KG1 (cell line): ENCODE results near the gene DNAJC13.
"Not testable (repeated sequence)": the region's sequence is repeated elsewhere in the genome, so short reads cannot be mapped to it uniquely, and the experiment has no call there.

ENCODE experiments used
- DNase-seq: peaks from one replicate; lab custom pipeline; 2025; lab: John Stamatoyannopoulos, UW

The DNAJC13 gene

DNA sequence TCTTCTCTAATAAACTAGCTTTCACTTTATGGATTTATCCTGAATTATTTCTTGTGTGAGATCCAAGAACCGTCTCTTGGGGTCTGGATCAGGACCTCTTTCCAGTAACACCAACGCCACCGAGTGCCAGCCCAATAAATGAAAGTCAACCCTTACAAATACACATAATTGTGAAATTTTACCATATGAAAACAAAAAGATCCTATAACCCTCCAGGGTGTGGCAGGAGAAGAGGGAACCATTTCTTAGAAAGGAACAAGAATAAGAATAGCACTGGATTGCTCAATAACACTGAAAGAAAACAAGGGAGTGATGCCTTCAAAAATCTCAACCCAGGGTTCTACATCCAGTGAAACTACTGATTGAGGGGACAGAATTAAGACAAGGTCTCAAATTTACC lies 128.2 kb downstream of the DNAJC13 start:
- DNase-seq: no peak

DNA sequence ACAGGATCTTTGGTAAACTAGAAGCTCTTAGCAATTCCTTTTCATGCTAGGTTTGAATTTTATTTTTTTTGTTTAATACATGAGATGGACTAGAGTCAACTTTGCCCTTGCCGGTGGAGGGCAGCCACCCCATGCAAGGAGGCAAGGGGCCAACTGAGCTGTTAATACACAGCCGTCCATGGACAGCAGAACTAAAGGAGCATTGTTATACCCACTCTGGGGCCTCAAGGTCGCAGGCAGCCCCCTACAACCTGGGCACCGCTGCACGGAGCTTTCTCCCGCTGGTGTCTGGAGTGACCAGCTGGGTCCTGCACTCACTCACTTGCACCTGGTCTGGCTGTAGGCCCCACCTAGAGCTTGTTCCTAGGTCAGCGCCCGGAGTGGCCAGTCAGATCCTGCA lies 131.9 kb downstream of the DNAJC13 start:
- no peak for DNase-seq

DNA sequence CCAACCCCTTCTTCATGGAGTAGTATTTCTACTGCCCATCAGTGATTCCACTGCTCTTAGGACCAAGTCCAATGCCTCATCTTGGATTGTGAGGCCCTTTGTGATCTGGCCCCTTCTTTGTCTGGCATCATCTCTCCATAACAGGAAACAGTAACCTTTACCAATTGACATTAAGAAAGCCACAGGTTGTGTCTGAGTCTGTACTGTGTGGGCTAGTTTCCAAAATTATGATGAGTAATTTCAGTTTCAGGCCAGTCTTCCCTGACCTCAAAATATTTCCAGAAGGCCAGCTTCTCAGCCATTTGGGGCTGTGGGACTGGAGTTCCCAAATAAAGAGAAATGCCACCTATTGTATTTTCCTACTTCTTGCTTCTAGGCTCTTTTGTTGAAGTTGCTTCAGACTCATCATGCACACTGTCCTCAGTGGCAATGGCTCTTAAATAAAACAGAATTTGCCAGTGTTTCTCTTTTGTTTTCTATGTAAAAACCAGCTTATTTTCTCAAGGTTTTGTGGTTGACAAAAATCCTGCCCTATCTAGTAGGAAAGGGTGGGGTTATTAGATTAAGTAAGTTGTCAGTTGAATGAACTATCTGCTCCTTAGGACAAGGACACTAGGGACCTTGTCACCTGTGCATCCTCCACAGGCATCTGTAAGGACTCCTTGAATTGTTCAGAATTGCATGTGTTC lies 132.7 kb downstream of the DNAJC13 start:
- peak; percentile 13 for DNase-seq

DNA sequence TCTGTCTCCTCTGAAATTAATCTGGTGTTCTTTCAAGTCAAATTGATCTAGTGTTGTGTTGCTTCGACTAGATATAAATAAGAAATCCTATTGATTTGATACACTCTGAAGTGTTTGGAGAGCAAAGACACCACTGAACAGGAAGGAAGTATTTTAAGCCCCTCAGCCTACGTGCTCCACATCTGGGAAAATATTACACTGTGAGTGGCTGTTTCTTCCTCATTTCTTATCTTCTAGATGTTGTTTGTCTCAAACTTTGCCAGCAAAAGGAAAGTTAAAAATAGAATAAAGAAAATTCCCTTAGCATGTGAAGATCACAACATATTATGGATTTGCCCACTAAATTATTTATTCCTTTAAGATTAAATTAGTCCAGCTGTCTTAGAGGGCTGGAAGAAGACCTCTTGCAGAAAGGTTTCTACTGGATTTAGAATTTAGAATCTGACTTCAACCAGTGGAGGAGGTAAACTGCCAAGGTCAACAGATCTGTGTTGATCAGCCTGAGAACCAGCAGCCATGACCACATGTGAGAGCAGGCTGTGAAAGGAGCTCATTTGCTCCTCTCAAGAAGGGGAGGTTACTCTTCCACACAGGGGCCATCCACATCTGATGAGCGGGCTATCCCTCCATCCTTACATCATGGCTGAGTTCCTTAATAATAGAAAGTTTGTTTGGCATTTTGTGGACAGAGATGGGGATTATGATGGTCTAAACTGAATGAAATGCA lies 133.4 kb downstream of the DNAJC13 start:
- DNase-seq: no peak

DNA sequence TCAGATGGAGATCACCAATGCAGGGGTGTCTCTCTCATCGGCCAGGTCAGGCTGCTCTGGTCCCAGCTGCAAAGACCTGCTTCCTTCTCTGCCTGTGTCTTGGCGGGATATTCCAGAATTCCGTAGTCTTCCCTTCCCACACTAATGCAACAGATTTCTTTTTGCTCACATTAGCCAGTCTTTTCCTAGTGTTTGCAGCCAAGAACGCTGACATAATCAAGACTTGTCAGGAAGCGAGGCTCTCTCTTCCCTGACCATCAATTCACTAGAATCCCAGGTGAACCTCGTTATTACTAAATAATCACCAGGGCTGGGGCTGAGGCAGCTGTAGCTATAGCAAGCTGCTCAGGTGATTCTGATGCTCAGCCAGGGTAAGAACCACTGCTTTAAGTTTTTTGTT lies 136.5 kb downstream of the DNAJC13 start:
- DNase-seq: no peak

DNA sequence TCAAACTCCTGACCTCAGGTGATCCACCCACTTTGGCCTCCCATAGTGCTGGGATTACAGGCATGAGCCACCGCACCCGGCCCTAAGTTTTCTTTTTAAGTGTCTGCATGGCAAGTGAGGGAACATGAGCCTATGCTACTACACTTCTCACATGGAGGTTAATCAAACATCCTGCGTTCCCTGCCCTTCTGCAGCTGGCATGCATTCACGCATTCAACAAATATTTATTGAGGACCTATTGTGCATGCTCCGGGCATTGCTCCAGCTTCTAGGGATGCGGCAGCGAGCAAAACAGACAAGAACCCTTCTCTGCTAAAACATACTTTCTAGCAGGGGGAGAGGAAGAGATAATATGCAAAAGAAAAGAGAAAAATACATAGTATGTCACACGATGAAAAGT lies 137.1 kb downstream of the DNAJC13 start:
- no peak for DNase-seq

DNA sequence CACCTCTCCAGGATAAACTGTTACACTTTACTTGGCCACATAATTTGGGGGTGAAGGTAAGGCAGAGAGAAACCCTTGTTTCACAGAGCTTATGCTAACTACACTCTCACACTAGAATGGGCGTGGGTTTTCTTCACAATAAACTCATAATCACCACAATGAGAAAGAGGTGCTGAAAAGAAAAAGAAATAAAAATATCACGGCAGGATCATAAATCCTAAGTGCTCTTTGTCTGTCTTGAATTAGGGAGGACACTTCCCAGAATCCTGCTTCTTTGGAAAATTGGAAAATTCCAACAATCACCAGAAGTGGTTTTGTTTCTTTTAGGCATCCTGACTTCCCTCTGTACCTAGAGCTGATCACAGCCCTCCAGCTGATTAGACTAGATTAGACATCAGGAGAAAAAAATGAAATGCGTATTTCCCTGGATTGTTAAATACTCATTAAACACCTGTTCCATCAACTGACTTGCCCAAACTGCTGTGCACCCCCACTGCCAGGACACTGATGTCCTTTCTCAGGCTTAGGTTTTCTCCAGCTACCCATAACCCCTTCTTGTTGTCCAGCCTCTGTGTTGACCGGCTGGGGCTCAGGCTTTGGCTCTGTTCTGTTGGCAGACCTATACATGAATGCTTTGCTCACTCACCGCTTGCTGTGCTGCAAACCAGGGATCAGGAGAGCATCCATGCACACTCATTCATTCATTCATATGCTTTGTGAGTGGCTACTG lies 138.2 kb downstream of the DNAJC13 start:
- no peak for DNase-seq

DNA sequence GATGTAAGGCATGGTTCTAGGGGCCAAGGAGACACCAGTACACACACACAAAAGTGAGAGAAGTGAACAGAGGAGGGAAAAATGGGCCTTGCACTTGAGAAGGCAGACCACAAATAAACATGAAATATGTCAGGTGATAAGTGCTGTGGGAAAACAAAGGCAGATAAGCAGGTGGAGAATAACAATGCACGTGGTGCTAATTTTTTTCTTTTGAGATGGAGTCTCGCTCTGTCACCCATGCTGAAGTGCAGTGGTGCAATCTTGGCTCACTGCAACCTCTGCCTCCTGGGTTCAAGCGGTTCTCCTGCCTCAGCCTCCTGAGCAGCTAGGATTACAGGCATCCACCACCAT lies 138.7 kb downstream of the DNAJC13 start:
- not testable (repeated sequence) for DNase-seq

DNA sequence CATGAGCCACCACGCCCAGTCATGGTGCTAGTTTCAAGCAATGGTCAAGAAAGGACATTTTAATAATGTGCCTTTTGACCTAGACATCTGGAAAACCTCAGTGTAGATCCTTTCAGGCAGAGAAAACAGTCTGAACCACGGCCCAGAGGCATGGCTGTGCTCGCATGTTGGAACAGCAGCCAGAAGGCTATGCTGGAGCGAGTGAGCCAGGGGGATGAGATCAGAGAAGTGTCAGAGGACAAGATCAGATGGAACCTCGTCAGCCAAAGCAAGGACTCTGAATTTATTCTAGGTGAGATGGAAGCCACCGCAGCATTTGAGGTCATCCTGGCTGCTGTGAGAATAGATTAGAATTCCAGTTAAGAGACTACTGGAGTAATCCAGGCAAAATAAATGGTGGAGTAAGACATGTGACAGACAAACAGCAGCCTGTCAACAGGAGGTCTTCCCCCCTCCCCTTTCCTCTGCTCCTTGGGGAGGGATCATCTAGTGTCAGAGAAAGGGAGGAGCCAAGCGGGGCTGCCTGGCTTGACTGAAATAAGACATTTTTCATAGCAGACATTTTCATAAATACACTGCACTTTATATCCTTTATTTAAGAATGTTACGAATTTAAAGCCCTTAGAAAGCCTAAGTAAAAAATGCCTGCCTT lies 139.3 kb downstream of the DNAJC13 start:
- DNase-seq: no peak

DNA sequence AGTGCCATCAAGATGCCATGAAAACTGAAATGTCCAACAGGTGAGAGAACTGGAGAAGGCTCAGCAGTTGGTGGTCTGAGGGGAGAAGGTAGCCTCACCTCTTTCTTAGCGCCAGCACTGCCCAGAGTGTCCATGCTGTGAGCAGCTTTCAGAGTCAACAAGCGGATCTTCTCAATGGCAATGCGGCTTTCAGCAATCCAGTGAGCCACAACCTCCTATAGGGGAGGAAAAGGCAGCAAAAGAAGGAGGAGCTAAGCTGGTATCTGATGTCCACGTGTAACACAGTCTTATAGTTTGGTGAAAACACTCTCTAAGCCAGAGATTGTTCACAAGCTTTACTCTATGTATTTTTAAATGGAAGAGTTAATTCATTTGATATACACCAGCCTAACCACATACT lies 143.7 kb downstream of the DNAJC13 start:
- DNase-seq: no peak

DNA sequence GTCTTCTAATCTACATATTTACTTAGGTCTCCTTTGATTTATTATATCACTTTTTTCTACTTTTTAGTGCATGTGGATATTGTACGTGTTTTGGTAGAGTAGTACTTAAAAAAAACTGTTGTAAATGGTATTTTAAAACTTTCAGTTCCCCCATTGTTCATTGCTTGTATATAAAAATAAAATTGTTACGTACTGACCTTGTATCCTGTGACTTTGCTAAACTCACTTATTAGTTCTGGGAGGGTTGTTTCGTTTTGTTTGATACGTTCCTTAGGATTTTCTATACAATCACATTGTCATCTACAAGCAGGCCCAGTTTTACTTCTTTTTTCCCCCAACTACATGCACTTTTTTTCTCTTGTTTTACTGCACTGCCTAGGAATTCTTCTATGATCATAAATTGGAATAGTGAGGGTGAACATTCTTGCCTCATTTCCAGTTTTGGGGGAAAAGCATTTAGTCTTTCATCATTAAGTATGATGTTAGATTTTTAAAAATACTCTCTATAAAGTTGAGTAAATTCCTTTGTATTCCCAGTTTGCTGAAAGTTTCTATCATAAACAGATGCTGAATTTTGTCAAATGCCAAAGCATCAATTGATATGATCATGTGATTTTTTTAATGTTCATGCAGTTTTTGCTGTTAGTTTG lies 146.2 kb downstream of the DNAJC13 start:
- DNase-seq: no peak

DNA sequence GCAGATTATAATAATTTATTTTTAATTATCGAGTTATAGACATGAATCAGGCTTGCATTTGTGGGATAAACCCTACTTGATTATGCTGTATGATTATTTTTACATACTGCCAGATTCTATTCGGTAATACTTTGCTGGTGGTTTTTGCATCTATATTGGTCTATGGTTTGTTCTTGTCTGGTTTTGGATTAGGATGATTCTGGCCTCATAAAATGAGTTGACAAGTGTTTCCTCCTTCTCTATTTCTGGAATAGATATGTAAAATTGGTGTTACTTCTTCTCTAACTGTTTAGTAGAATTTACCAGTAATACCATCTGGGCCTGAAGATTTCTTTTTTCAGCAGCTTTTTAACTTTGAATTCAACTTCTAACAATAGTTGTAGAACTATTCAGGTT lies 146.8 kb downstream of the DNAJC13 start:
- DNase-seq: no peak

DNA sequence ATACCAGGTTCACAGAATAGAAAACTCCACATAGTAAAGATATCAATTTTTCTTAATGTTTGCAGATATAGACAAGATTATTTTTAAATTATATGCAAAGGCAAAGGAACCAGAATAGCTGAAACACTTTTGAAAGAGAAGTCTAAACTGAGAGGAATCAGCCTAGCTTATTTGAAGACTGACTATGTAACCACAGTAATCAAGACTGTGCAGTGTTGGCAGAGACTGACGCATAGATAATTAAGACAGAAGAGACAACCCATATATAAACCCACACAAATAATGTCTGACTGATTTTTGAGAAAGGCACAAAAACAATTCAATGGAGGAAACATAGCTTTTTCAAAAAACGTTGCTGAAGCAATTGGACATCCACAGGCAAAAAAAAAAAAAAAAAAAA lies 151.1 kb downstream of the DNAJC13 start:
- DNase-seq: no peak

DNA sequence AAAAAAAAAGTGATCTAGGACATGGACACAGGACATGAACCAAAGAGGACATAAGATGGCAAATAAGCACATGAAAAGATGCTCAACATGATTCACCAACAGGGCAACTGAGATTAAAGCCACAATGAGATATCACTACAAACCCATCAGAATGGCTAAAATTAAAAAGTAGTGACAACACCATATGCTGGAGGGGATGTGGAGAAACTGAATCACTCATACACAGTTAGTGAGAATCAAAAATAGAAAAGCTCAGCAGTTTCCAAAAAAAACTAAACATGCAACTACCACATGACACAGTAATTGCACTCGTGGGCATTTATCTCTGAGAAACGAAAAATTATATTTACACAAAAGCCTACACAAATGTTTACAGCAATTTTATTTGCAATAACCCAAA lies 151.9 kb downstream of the DNAJC13 start:
- no peak for DNase-seq

DNA sequence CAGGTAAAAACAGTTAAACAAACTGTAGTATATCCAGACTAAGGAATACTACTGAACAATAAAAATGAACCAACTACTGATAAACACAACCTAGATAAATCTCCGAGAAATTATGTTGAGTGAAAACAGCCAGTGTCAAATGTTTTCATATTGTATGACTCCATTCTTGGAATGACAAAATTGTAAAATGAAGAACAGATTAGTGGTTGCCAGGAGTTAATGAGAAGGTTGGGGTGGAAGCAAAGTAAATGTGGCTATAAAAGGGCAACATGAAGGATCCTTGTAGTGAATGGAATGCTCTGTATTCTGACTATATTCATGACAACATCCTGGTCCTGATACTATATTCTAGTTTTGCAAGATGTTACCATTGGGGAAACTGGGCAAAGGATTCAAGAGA lies 152.3 kb downstream of the DNAJC13 start:
- no peak for DNase-seq

DNA sequence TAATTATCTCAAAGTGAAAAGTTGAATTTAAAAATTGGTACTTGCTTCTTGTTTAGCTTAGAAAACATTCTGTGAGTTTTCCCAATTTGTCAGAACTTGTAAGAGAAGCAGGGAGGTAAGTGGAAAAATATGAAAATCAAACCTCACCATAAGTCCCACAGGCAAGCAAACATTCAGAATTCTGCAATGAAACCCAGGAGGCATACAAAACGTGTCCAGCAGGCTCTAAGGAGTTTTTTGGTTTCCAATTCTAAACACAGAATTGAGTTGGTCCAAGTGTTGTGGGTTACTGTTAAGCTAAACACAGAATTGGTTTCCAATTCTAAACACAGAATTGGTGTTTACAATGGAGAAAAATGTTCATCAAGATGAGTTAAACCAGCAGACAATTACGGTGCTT lies 152.7 kb downstream of the DNAJC13 start:
- DNase-seq: no peak

DNA sequence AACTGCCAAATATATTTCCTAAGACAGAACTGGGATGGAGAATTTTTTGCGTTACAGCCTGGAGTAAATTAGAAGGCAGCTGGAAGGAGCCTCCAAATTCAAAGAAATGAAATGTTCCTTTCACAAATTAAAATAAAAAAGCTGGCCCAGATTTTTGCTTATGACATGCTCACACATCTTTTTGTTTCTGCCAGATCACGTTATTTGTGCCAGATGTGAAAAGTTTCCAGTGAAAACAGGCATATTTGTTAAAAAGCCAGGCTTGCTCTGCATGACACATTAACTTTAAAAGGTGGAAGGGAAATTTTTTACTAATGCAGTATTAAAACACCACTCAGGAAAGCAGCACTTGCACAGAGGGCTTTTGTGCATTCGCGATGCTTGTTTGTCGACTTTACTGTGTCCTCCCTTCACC lies 156.5 kb downstream of the DNAJC13 start:
- no peak for DNase-seq

DNA sequence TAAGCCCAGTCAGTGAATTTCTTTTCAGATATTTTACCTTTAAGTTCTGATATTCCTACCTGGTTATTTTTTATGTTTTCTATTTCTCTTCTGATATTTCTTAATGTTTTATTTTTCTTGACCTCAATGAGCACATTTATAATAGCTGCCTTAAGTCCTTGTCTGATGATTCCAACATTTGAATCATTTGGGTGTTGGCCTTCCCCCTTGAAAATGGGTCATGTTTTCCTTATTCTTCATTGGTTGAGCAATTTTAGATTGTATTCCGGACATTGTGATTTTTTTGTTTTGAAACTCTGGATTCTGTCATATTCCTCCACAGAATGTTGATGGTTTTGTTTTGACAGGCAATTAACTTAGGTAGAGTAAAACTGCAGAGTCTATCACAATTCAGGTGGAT lies 170.1 kb downstream of the DNAJC13 start:
- no peak for DNase-seq
